OCI-LY1 (cell line): ENCODE results near the gene GARRE1.
"Not testable (repeated sequence)": the region's sequence is repeated elsewhere in the genome, so short reads cannot be mapped to it uniquely, and the experiment has no call there.

Source experiments
- H2AFZ ChIP-seq: fragments of 200-600 bp; sonication (generic), shearing (Covaris generic); 2 replicates; pipeline ENCODE4 v1.6.0; 2014; ENCODE audit warnings: antibody characterized with exemption, mild to moderate bottlenecking, low read length
- H3F3A ChIP-seq: fragments of 200-600 bp; sonication (generic), shearing (Covaris generic); 2 replicates; pipeline ENCODE4 v1.6.0; 2014; ENCODE audit warnings: mild to moderate bottlenecking, antibody characterized with exemption, low read length, moderate library complexity; ENCODE audit not compliant: insufficient read depth
- H3K27ac ChIP-seq: fragments of 200-600 bp; sonication (generic); 2 replicates; pipeline ENCODE4 v1.5.1; 2014; ENCODE audit warnings: low read length, mixed run types, mild to moderate bottlenecking, low read depth; ENCODE audit not compliant: poor library complexity, severe bottlenecking
- H3K27me3 ChIP-seq: fragments of 200-600 bp; sonication (generic); 2 replicates; pipeline ENCODE4 v1.6.0; 2014; ENCODE audit warnings: antibody characterized with exemption, mild to moderate bottlenecking, low read length, moderate library complexity; ENCODE audit not compliant: insufficient read depth
- H3K36me3 ChIP-seq: fragments of 200-600 bp; sonication (generic); 2 replicates; pipeline ENCODE4 v1.6.1; 2014; ENCODE audit warnings: mild to moderate bottlenecking, antibody characterized with exemption, low read length, moderate library complexity, mixed read lengths; ENCODE audit not compliant: insufficient read depth
- H3K4me1 ChIP-seq: fragments of 200-600 bp; sonication (generic); 2 replicates; pipeline ENCODE4 v1.5.1; 2014; ENCODE audit warnings: mild to moderate bottlenecking, low read length, moderate library complexity; ENCODE audit not compliant: insufficient read depth, severe bottlenecking
- H3K4me2 ChIP-seq: fragments of 200-600 bp; sonication (generic), shearing (Covaris generic); 2 replicates; pipeline ENCODE4 v1.6.1; 2014; ENCODE audit warnings: low read length
- H3K4me3 ChIP-seq: fragments of 200-600 bp; sonication (generic); 2 replicates; pipeline ENCODE4 v1.5.1; 2014; ENCODE audit warnings: low read length, low read depth, mild to moderate bottlenecking, mixed read lengths; ENCODE audit not compliant: poor library complexity, severe bottlenecking
- H3K79me2 ChIP-seq: fragments of 200-600 bp; shearing (Covaris generic); 2 replicates; pipeline ENCODE4 v1.6.1; 2016; ENCODE audit warnings: mixed run types, low read length, mixed read lengths; ENCODE audit not compliant: insufficient read depth
- H3K9ac ChIP-seq: fragments of 200-600 bp; sonication (generic), shearing (Covaris generic); 2 replicates; pipeline ENCODE4 v1.6.1; 2014; ENCODE audit warnings: mild to moderate bottlenecking, low read length, mixed read lengths
- H3K9me2 ChIP-seq: fragments of 200-600 bp; sonication (generic), shearing (Covaris generic); 2 replicates; pipeline ENCODE4 v1.6.1; 2014; ENCODE audit warnings: low read depth, mild to moderate bottlenecking, low read length, mixed read lengths
- H3K9me3 ChIP-seq: fragments of 200-600 bp; shearing (Covaris generic); 2 replicates; pipeline ENCODE4 v1.6.1; 2014; ENCODE audit warnings: low read length, mixed read lengths
- H4K20me1 ChIP-seq: fragments of 200-600 bp; sonication (generic), shearing (Covaris generic); 2 replicates; pipeline ENCODE4 v1.6.0; 2016; ENCODE audit warnings: mild to moderate bottlenecking, low read length; ENCODE audit not compliant: insufficient read depth
- EZH2 ChIP-seq: fragments of 200-600 bp; sonication (generic), shearing (Covaris generic); IDR thresholded peaks from 2 replicates; pipeline ENCODE4 v1.8.0; 2017; ENCODE audit warnings: borderline replicate concordance, mixed run types, mild to moderate bottlenecking, antibody characterized with exemption, low read length, moderate library complexity, mixed read lengths
- TF ChIP-seq, protein P1 (sequence below): fragments of 200-600 bp; sonication (generic), shearing (Covaris generic); IDR thresholded peaks from 2 replicates; pipeline ENCODE4 v1.5.1; 2017; ENCODE audit warnings: mild to moderate bottlenecking, antibody characterized with exemption, low read length, moderate library complexity, mixed read lengths

Gene GARRE1, protein sequence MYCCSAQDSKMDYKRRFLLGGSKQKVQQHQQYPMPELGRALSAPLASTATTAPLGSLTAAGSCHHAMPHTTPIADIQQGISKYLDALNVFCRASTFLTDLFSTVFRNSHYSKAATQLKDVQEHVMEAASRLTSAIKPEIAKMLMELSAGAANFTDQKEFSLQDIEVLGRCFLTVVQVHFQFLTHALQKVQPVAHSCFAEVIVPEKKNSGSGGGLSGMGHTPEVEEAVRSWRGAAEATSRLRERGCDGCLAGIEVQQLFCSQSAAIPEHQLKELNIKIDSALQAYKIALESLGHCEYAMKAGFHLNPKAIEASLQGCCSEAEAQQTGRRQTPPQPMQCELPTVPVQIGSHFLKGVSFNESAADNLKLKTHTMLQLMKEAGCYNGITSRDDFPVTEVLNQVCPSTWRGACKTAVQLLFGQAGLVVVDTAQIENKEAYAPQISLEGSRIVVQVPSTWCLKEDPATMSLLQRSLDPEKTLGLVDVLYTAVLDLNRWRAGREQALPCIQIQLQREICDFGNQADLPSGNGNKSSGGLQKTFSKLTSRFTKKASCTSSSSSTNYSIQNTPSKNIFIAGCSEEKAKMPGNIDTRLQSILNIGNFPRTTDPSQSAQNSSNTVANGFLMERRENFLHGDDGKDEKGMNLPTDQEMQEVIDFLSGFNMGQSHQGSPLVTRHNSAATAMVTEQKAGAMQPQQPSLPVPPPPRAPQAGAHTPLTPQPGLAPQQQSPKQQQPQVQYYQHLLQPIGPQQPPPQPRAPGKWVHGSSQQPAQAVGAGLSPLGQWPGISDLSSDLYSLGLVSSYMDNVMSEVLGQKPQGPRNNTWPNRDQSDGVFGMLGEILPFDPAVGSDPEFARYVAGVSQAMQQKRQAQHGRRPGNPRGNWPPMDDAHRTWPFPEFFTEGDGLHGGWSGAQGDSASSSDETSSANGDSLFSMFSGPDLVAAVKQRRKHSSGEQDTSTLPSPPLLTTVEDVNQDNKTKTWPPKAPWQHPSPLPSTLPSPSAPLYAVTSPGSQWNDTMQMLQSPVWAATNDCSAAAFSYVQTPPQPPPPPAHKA (N-terminal part only)

DNA sequence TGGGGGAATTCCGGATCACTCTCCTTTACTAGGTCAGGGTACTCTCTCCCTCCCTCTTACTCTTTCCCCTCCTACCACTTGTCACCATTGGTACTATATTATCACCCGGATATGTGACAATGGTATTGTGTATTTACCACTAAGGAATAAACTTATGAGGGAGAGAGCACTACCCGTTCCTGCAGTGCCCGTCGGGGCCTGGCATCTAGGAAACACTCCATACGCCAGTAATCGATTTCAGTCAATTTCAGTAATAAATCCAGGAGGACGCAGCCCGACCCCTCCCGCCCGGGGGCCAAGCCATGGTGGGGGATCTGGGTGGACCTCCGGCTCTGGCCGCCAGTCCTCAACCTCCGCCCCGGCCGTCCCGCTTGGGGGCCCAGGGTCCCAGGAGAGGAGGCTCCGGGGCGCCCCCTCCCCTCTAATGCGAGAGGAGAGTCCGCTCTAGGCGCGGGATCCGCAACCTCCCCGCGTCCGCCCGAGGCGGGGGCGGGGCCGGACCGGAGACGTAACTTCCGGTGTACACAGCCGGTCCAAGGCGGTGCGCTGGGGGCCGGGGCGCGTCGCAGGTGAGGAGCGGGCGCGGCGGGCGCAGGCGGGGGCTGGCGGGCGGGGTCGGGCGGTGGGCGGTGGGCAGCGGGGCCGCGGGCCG lies at the start of gene GARRE1:
Gene GARRE1, plus strand, starts transcription at position 509 of the 652 bp plus-strand sequence. CDS start 45,920 bp downstream, outside the sequence.
- no peaks in the 10 kb centered on the region for H3K27me3 ChIP-seq
- no peak for TF ChIP-seq EZH2
- H3K9me2 ChIP-seq, result no peaks in the 10 kb centered on the region
- peak within 1 kb of the TSS; percentile 97 for H3K4me3 ChIP-seq
- H3K4me1 ChIP-seq, result peaks cover 14% of the 10 kb centered on the region
- no peaks in the 10 kb centered on the region for H3K9me3 ChIP-seq
- H3F3A ChIP-seq, result 0 out of 2 replicates have a peak, but pooled peaks cover 3% of the 10 kb centered on the region
- no peaks in the 10 kb centered on the region for H3K79me2 ChIP-seq
- H3K4me2 ChIP-seq, result peak within 1 kb of the TSS; percentile 100
- peak within 1 kb of the TSS; percentile 98 for H3K9ac ChIP-seq
- no peaks in the 10 kb centered on the region for H3K36me3 ChIP-seq
- H3K27ac ChIP-seq, result no peak within 1 kb of the TSS
- peak within 1 kb of the TSS; percentile 98 for H2AFZ ChIP-seq
- no peaks in the 10 kb centered on the region for H4K20me1 ChIP-seq

DNA sequence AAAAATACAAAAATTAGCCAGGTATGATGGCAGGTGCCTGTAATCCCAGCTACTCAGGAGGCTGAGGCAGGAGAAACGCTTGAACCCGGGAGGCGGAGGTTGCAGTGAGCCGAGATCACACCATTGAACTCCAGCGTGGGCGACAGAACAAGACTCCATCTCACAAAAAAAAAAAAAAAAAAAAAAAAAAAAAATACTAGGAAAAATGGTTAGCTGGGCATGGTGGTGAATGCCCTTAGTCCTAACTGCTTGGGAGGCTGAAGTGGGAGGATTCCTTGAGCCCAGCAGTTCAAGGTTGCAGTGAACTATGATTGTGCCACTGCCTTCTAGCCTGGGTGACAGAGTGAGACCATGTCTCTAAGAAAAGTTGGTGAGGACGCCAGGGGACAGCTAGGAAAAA lies 49.0 kb upstream of the GARRE1 start:
- H3K27ac ChIP-seq, H3K4me2 ChIP-seq, H3K4me3 ChIP-seq, H4K20me1 ChIP-seq, H3K4me1 ChIP-seq, H3K9me3 ChIP-seq, H3K27me3 ChIP-seq, H3K9ac ChIP-seq, H3K79me2 ChIP-seq, H2AFZ ChIP-seq, H3K9me2 ChIP-seq, H3F3A ChIP-seq: not testable (repeated sequence)
- peaks cover 83% of the 10 kb centered on the region for H3K36me3 ChIP-seq

DNA sequence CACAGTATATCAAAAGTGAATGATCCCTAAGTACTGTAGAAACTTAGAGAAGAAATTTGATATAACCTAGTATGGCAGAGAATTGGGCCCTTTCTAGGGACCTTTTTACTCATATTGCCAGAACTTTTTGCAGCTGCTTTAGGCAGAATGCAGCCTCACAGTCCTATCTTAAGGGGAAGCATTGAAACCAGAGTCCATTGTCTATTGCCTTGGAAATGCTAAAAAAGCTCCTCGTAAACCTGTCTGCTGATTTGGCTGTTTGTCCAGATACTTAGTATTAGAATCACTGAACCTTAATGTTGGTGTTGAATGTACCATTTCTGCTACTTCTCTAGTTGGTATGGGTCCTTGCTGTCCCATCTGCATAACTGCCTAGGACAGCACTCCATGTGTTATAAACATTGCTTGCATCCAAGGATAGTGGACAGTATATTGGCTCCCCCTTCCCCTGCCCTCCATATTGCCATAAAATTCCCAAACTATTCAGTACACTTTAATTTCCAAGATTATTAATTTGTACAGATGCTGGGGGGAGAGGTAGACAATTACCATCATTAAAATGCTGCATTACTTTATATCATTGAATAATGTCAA lies 46.0 kb upstream of the GARRE1 start:
- H3K36me3 ChIP-seq, result peaks cover 85% of the 10 kb centered on the region
- H3K4me2 ChIP-seq, result no peak overlapping the region
- H3K79me2 ChIP-seq, result no peaks in the 10 kb centered on the region
- no peaks in the 10 kb centered on the region for H3K27me3 ChIP-seq
- no peaks in the 10 kb centered on the region for H4K20me1 ChIP-seq
- TF ChIP-seq EZH2, result no peak
- TF ChIP-seq, protein P1, sequence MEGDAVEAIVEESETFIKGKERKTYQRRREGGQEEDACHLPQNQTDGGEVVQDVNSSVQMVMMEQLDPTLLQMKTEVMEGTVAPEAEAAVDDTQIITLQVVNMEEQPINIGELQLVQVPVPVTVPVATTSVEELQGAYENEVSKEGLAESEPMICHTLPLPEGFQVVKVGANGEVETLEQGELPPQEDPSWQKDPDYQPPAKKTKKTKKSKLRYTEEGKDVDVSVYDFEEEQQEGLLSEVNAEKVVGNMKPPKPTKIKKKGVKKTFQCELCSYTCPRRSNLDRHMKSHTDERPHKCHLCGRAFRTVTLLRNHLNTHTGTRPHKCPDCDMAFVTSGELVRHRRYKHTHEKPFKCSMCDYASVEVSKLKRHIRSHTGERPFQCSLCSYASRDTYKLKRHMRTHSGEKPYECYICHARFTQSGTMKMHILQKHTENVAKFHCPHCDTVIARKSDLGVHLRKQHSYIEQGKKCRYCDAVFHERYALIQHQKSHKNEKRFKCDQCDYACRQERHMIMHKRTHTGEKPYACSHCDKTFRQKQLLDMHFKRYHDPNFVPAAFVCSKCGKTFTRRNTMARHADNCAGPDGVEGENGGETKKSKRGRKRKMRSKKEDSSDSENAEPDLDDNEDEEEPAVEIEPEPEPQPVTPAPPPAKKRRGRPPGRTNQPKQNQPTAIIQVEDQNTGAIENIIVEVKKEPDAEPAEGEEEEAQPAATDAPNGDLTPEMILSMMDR, result no peak
- H3K4me3 ChIP-seq, result no peak overlapping the region
- no peak overlapping the region for H3K27ac ChIP-seq
- H3K4me1 ChIP-seq, result no peaks in the 10 kb centered on the region
- H3K9me2 ChIP-seq, result no peaks in the 10 kb centered on the region
- no peaks in the 10 kb centered on the region for H3F3A ChIP-seq
- H3K9ac ChIP-seq, result no peak overlapping the region
- H3K9me3 ChIP-seq, result no peaks in the 10 kb centered on the region
- no peak overlapping the region for H2AFZ ChIP-seq
